CD14-positive monocyte (primary cell): Measurements from ENCODE around the gene SLC25A48. TPM values are rescaled to one million over a fixed set of nuclear protein-coding genes. Genes with fewer than 3 reads are reported as not detected.

Source experiments
- DNase-seq, 3 donors: peaks; one replicate each; pipeline ENCODE4 v3.0.0-alpha.2; 2011 to 2022
- H2AFZ ChIP-seq: 2 replicates; pipeline ENCODE4 v1.6.0; 2012; ENCODE audit warnings: mild to moderate bottlenecking, low read depth, low read length, inconsistent platforms; ENCODE audit not compliant: insufficient read depth, poor library complexity, severe bottlenecking
- H3K27ac ChIP-seq, 2 donors: 1 replicate in 1 of 2; 2 replicates in 1 of 2; pipeline ENCODE4 v1.5.1; 2012 to 2013; ENCODE audit warnings: low read length in 2 of 2, control low read depth in 1 of 2, inconsistent platforms in 1 of 2, low read depth in 1 of 2, mild to moderate bottlenecking in 1 of 2
- H3K27me3 ChIP-seq, 2 donors: one replicate each; pipeline versions ENCODE4 v1.6.0 to v1.6.1; 2011 to 2013; ENCODE audit warnings: low read length in 2 of 2; ENCODE audit not compliant: control insufficient read depth in 2 of 2, insufficient read depth in 2 of 2
- H3K36me3 ChIP-seq, 2 donors: replicated peaks in 1 of 2; 1 replicate in 1 of 2; 2 replicates in 1 of 2; pipeline versions ENCODE4 v1.5.1 to v1.6.1; 2012 to 2013; ENCODE audit warnings: low read length in 2 of 2, control low read depth in 1 of 2, inconsistent platforms in 1 of 2, mild to moderate bottlenecking in 1 of 2; ENCODE audit not compliant: insufficient read depth in 2 of 2, control insufficient read depth in 1 of 2
- H3K4me1 ChIP-seq, 2 donors: 1 replicate in 1 of 2; 2 replicates in 1 of 2; pipeline versions ENCODE4 v1.5.1 to v1.6.1; 2012 to 2013; ENCODE audit warnings: low read length in 2 of 2, control low read depth in 1 of 2, inconsistent platforms in 1 of 2, mild to moderate bottlenecking in 1 of 2, moderate library complexity in 1 of 2; ENCODE audit not compliant: insufficient read depth in 2 of 2, control insufficient read depth in 1 of 2
- H3K4me2 ChIP-seq: replicated peaks from 2 replicates; pipeline ENCODE3; 2012; ENCODE audit warnings: low read length, moderate library complexity, mild to moderate bottlenecking; ENCODE audit not compliant: poor library complexity, severe bottlenecking; ENCODE audit errors: extremely low read depth
- H3K4me3 ChIP-seq, 3 experiments: fragments of 200-600 bp in 1 of 3; sonication (generic) in 1 of 3; replicated peaks in 1 of 3; 1 replicate in 2 of 3; 2 replicates in 1 of 3; pipeline ENCODE4 v1.5.1; 2011 to 2013; ENCODE audit warnings: low read length in 3 of 3, mild to moderate bottlenecking in 3 of 3, control low read depth in 2 of 3, low read depth in 2 of 3, inconsistent platforms in 1 of 3, moderate library complexity in 1 of 3
- H3K79me2 ChIP-seq: 2 replicates; pipeline ENCODE4 v1.6.0; 2012; ENCODE audit warnings: mild to moderate bottlenecking, control low read depth, inconsistent platforms, low read length, moderate library complexity; ENCODE audit not compliant: insufficient read depth
- H3K9ac ChIP-seq: 2 replicates; pipeline ENCODE4 v1.6.0; 2017; ENCODE audit warnings: low read length, mild to moderate bottlenecking; ENCODE audit not compliant: insufficient read depth, poor library complexity, severe bottlenecking
- H3K9me3 ChIP-seq, 2 donors: replicated peaks in 1 of 2; 1 replicate in 1 of 2; 2 replicates in 1 of 2; pipeline versions ENCODE4 v1.5.1 to v1.6.1; 2012 to 2013; ENCODE audit warnings: low read length in 2 of 2, control low read depth in 1 of 2; ENCODE audit not compliant: control insufficient read depth in 1 of 2, insufficient read depth in 1 of 2
- H4K20me1 ChIP-seq: 2 replicates; pipeline ENCODE4 v1.6.0; 2012; ENCODE audit warnings: mild to moderate bottlenecking, low read length, control low read depth, moderate library complexity; ENCODE audit not compliant: insufficient read depth
- H3K27ac Mint-ChIP-seq, 7 donors: one replicate each; pipeline ENCODE4 v1.8.0; 2020; ENCODE audit warnings: mild to moderate bottlenecking in 7 of 7, mixed read lengths in 7 of 7, moderate library complexity in 6 of 7, inconsistent platforms in 2 of 7
- H3K27me3 Mint-ChIP-seq, 3 donors: one replicate each; pipeline ENCODE4 v1.8.0; 2021 to 2022; ENCODE audit warnings: low read depth in 3 of 3, mild to moderate bottlenecking in 3 of 3, mixed read lengths in 3 of 3, moderate library complexity in 3 of 3, inconsistent platforms in 1 of 3
- H3K36me3 Mint-ChIP-seq, 2 donors: one replicate each; pipeline ENCODE4 v1.8.0; 2020; ENCODE audit warnings: mixed read lengths in 2 of 2, inconsistent platforms in 1 of 2, mild to moderate bottlenecking in 1 of 2
- H3K4me1 Mint-ChIP-seq: one replicate; pipeline ENCODE4 v1.8.0; 2020; ENCODE audit warnings: mild to moderate bottlenecking, mixed read lengths
- H3K4me3 Mint-ChIP-seq, 2 donors: one replicate each; pipeline ENCODE4 v1.8.0; 2020; ENCODE audit warnings: mild to moderate bottlenecking in 2 of 2, mixed read lengths in 2 of 2, moderate library complexity in 1 of 2
- H3K9me3 Mint-ChIP-seq, 7 donors: one replicate each; pipeline ENCODE4 v1.8.0; 2020 to 2022; ENCODE audit warnings: mixed read lengths in 7 of 7, mild to moderate bottlenecking in 6 of 7, moderate library complexity in 6 of 7, inconsistent platforms in 2 of 7
- CTCF ChIP-seq: fragments of 200-600 bp; IDR thresholded peaks from one replicate; pipeline ENCODE4 v1.8.0; 2022; ENCODE audit warnings: antibody characterized with exemption, mild to moderate bottlenecking
- WGBS: methylation state at CpG from one replicate; pipeline ENCODE4 v1.1.5; 2013; ENCODE audit warnings: missing lambda C conversion rate; ENCODE audit not compliant: insufficient coverage; 5-methylcytosine and 5-hydroxymethylcytosine counted together
- intact Hi-C, 2 donors: fragments of 100-400 bp; cut with micrococcal nuclease; formaldehyde crosslinking; loops; one replicate each; pipeline versions ENCODE4 v1.15.0 to v1.15.1; 2023
- polyA plus RNA-seq, 3 donors: library from polyadenylated mRNA; depleted of rRNA in 1 of 3; unstranded in 2 of 3; stranded (reverse) in 1 of 3; fragments of 300-500 nt in 2 of 3; fragments of >200 nt in 1 of 3; fragmentation: Illumina TruSeq in 2 of 3; gene quantifications; 1 replicate in 2 of 3; 2 replicates in 1 of 3; pipeline ENCODE4 v1.2.3, GENCODE V29; 2012 to 2021

Gene SLC25A48
- polyA plus RNA-seq, 3 donors, result not detected

DNA sequence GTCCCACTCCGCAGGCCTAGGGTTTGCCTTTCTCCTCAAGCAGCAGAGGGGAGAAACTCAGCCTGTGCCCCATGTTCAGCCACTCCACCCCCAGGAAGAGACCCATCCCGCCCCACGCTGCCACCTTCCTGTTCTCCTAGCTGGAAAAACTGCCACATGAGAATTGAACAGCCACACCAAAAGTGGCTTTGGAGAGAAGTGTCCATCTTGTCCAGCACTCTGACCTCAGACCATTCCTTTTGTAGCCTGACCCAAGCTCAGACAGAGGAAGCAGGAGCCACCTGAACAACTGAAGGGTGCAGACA, 8.3 kb upstream of the SLC25A48 start:
- H3K27ac Mint-ChIP-seq, result no peak overlapping the region
- H3K9me3 Mint-ChIP-seq, result peaks cover 0 to 2% (median 0%) of the 10 kb centered on the region in 7 donors
- peaks cover 3% of the 10 kb centered on the region for H3K4me1 Mint-ChIP-seq
- intact Hi-C loops, result no loop called here
- no peaks in the 10 kb centered on the region for H3K27me3 ChIP-seq
- TF ChIP-seq CTCF, result no peak
- no peak overlapping the region for H3K27ac ChIP-seq
- no peak overlapping the region for H3K4me2 ChIP-seq
- H2AFZ ChIP-seq, result no peak overlapping the region
- no peaks in the 10 kb centered on the region for H3K9me3 ChIP-seq
- no peaks in the 10 kb centered on the region for H3K4me1 ChIP-seq
- peaks cover 4 to 10% (median 7%) of the 10 kb centered on the region in 3 donors for H3K27me3 Mint-ChIP-seq
- WGBS, result 63% methylated on average over 1 of the region's 3 CpGs
- H4K20me1 ChIP-seq, result no peaks in the 10 kb centered on the region
- no peaks in the 10 kb centered on the region for H3K36me3 Mint-ChIP-seq
- no peak overlapping the region for H3K4me3 ChIP-seq
- no peak overlapping the region for H3K4me3 Mint-ChIP-seq
- no peaks in the 10 kb centered on the region for H3K79me2 ChIP-seq
- no peak overlapping the region for H3K9ac ChIP-seq
- DNase-seq, result no peak
- no peaks in the 10 kb centered on the region for H3K36me3 ChIP-seq

GRCh38 chr5:135826994-135827671, 7.3 kb upstream of the SLC25A48 start:
- Histone ChIP-seq H4K20me1 (no peaks in the 10 kb centered on the region), H2AFZ (no peak overlapping the region), H3K9ac (no peak overlapping the region), H3K36me3 (no peaks in the 10 kb centered on the region), H3K4me1 (no peaks in the 10 kb centered on the region), H3K4me2 (no peak overlapping the region), H3K9me3 (no peaks in the 10 kb centered on the region), H3K27me3 (no peaks in the 10 kb centered on the region), H3K79me2 (no peaks in the 10 kb centered on the region), H3K4me3 (no peak overlapping the region), H3K27ac (no peak overlapping the region)
- 92% methylated on average over 4 of the region's 8 CpGs for WGBS
- Mint-ChIP-seq H3K27ac (no peak overlapping the region), H3K27me3 (peaks cover 7 to 15% (median 12%) of the 10 kb centered on the region in 3 donors), H3K36me3 (no peaks in the 10 kb centered on the region), H3K9me3 (peaks cover 0 to 2% (median 0%) of the 10 kb centered on the region in 7 donors), H3K4me1 (peaks cover 3% of the 10 kb centered on the region), H3K4me3 (no peak overlapping the region)
- no peak for TF ChIP-seq CTCF
- no peak for DNase-seq
- intact Hi-C loops, result no loop called here
